Omental fat pad (tissue), 4 donors: ENCODE measurements around the gene POMGNT2. TPM values are rescaled to one million over a fixed set of nuclear protein-coding genes. Genes with fewer than 3 reads are reported as not detected.

Experiments used
- ATAC-seq: fragments of 150-250 bp; one replicate; pipeline ENCODE4 v1.9.1; 2016; ENCODE audit warnings: mild to moderate bottlenecking, moderate library complexity; ENCODE audit not compliant: low FRiP score
- DNase-seq: peaks from one replicate; pipeline ENCODE4 v3.0.0-alpha.2; 2019; ENCODE audit warnings: low spot score
- CTCF ChIP-seq, 3 donors: fragments of 450-650 bp; IDR thresholded peaks; one replicate each; pipeline ENCODE4 v1.5.1; 2016 to 2017; ENCODE audit warnings: antibody characterized with exemption in 3 of 3, mild to moderate bottlenecking in 3 of 3, moderate library complexity in 2 of 3
- total RNA-seq, 4 donors: library from RNA; depleted of rRNA; stranded (reverse); fragments of >200 nt; gene quantifications; one replicate each; pipeline ENCODE4 v1.1.0, GENCODE V29; 2016

POMGNT2 gene
- total RNA-seq, 4 donors from 2014 or later = 13.0 to 19.6 (median 15.9) TPM

- ATAC-seq = no peak
- TF ChIP-seq CTCF (IDR thresholded peaks at IDR 0.05) = no peak
- DNase-seq = no peak
These were observed 69.1 kb downstream of the POMGNT2 start for GRCh38 chr3:43036621-43037423.

- no peak for DNase-seq
- no peak for TF ChIP-seq CTCF (IDR thresholded peaks at IDR 0.05)
These were observed 70.0 kb downstream of the POMGNT2 start for GRCh38 chr3:43035801-43036365.

GRCh38 chr3:43034911-43035310, 71.0 kb downstream of the POMGNT2 start:
- no peak for TF ChIP-seq CTCF (IDR thresholded peaks at IDR 0.05)
- DNase-seq (no peak), ATAC-seq (no peak)

More at GRCh38 chr3:43035801-43036365, 70.0 kb downstream of the POMGNT2 start:
- no peak for ATAC-seq

- DNase-seq (no peak), ATAC-seq (no peak)
- no peak for TF ChIP-seq CTCF (IDR thresholded peaks at IDR 0.05)
These were observed 71.7 kb downstream of the POMGNT2 start for GRCh38 chr3:43034200-43034599.

- no peak for TF ChIP-seq CTCF (IDR thresholded peaks at IDR 0.05)
These were observed 72.9 kb downstream of the POMGNT2 start for GRCh38 chr3:43032646-43033628.

GRCh38 chr3:43031889-43032545, 73.9 kb downstream of the POMGNT2 start:
- DNase-seq (no peak), ATAC-seq (no peak)
- no peak for TF ChIP-seq CTCF (IDR thresholded peaks at IDR 0.05)

More at GRCh38 chr3:43032646-43033628, 72.9 kb downstream of the POMGNT2 start:
- DNase-seq (no peak), ATAC-seq (no peak)
